ENCODE measurements around the gene FADS6. TPM values are rescaled to one million over a fixed set of nuclear protein-coding genes. Genes with fewer than 3 reads are reported as not detected.

Gene FADS6
- total RNA-seq, 2 donors from 2014 or later: not detected

GRCh38 chr17:74843352-74843627, 50.1 kb downstream of the FADS6 start:
- no peak overlapping the region for H3K27ac ChIP-seq
- no peaks in the 10 kb centered on the region for H3K36me3 ChIP-seq
- DNase-seq (ENCODE audit: low spot score): no peak
- peak overlapping the region in 1 of 2 donors; percentile 52 for H3K4me3 ChIP-seq
- H3K9me3 ChIP-seq: no peaks in the 10 kb centered on the region
- no peaks in the 10 kb centered on the region for H3K27me3 ChIP-seq
- peaks cover 0 to 40% of the 10 kb centered on the region in 2 donors for H3K4me1 ChIP-seq
- no peak for TF ChIP-seq CTCF (IDR thresholded peaks at IDR 0.05)

- H3K4me1 ChIP-seq: peaks cover 0 to 40% of the 10 kb centered on the region in 2 donors
- no peaks in the 10 kb centered on the region for H3K27me3 ChIP-seq
- no peaks in the 10 kb centered on the region for H3K9me3 ChIP-seq
- H3K36me3 ChIP-seq: no peaks in the 10 kb centered on the region
- peak; percentile 81 to 83 for TF ChIP-seq CTCF (IDR thresholded peaks at IDR 0.05)
- DNase-seq (ENCODE audit: low spot score): peak; percentile 65
- H3K27ac ChIP-seq: peak overlapping the region; percentile 77 to 84
- H3K4me3 ChIP-seq: peak overlapping the region; percentile 31 to 52
Measured at GRCh38 chr17:74842599-74843351, 50.7 kb downstream of the FADS6 start.

DNA sequence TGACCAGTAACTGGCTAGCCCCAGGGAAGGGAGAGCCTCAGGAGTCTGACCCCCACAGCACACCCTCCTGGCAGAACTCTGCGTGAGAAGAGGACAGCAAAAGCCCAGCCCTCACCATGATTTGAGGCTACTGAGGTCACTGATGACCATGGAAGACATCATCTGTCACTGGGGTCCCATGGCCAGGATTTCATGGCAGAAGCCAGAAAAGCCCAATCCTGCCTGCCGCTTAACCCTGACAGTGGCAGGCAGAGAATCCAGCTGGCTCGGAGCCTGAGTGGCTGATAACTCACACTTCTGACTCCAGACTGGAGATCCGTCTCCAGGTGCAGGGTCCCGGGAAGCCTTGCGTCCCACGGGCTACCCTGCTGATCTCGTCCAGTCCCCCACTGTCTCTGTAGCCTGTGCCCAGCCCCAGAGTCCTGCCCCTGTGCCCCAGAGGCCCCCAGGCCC, 51.3 kb downstream of the FADS6 start:
- Histone ChIP-seq H3K27ac (peak overlapping the region; percentile 77 to 84), H3K36me3 (no peaks in the 10 kb centered on the region), H3K9me3 (no peaks in the 10 kb centered on the region), H3K4me1 (peaks cover 0 to 40% of the 10 kb centered on the region in 2 donors), H3K4me3 (peak overlapping the region; percentile 31 to 52), H3K27me3 (no peaks in the 10 kb centered on the region)
- TF ChIP-seq CTCF (IDR thresholded peaks at IDR 0.05): no peak
- no peak for DNase-seq (ENCODE audit: low spot score)

DNA sequence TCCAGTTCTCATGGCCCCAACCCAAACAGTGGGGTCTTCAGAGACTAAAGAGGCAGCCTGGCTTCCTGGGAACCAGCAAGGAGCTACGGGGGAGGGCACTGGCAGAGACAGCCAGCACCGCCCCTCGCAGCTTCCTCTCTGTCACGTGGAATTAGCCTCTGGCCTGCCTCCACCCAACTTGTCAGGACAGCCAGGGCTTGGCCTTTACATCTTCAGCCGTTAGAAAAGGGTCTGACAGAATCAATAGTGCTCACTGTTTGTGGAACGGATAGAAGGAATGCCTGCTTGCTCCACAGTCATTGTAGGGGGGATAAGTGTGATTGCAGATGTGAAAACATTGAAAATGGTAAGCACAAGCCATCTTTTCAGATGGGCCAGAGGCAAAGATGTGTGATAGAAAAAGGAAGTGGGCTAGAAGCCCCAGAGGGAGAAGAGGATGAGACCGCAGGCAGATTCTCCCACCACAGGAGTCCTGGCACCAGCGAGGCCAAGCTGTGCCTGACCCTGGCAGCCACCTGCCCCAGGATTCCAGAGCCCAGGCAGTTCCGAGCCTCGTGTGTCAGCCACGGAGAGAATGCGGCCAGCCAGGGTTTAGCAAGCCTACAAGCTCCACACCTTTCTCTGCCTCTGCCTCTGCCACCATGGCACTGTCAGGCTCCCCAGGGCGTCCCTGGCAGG, 52.3 kb downstream of the FADS6 start:
- H3K27ac ChIP-seq: peak overlapping the region; percentile 77 to 84
- no peak overlapping the region for H3K4me3 ChIP-seq
- TF ChIP-seq CTCF (IDR thresholded peaks at IDR 0.05): no peak
- peak; percentile 87 for DNase-seq (ENCODE audit: low spot score)
- H3K4me1 ChIP-seq: peaks cover 0 to 40% of the 10 kb centered on the region in 2 donors
- no peaks in the 10 kb centered on the region for H3K9me3 ChIP-seq
- no peaks in the 10 kb centered on the region for H3K27me3 ChIP-seq
- peaks cover 1% of the 10 kb centered on the region for H3K36me3 ChIP-seq

GRCh38 chr17:74839990-74840852, 53.2 kb downstream of the FADS6 start:
- Histone ChIP-seq H3K4me3 (no peak overlapping the region), H3K4me1 (peaks cover 0 to 40% of the 10 kb centered on the region in 2 donors), H3K36me3 (peaks cover 5% of the 10 kb centered on the region), H3K27ac (peak overlapping the region; percentile 77 to 84), H3K9me3 (no peaks in the 10 kb centered on the region), H3K27me3 (no peaks in the 10 kb centered on the region)
- no peak for DNase-seq (ENCODE audit: low spot score)
- no peak for TF ChIP-seq CTCF (IDR thresholded peaks at IDR 0.05)

Data from right atrium auricular region (tissue), 2 donors.